B cell (primary cell): ENCODE measurements around the gene OXNAD1. TPM values are rescaled to one million over a fixed set of nuclear protein-coding genes. Genes with fewer than 3 reads are reported as not detected.

Source experiments
- ATAC-seq: fragments of 200-7000 bp; cut with Tn5 transposase; one replicate; pipeline ENCODE4 v1.10.0; 2021; ENCODE audit warnings: low read depth, mild to moderate bottlenecking, moderate number of reproducible peaks, moderate library complexity
- CTCF ChIA-PET: fragments of 350-600 bp; sonication (Branson Sonifier 250); formaldehyde crosslinking; loops from one replicate; lab custom pipeline; 2021; ENCODE audit warnings: antibody characterized with exemption, inconsistent platforms; lab: Charles Lee
- POLR2A ChIA-PET: fragments of 350-600 bp; sonication (Branson Sonifier 250); formaldehyde crosslinking; loops from one replicate; lab custom pipeline; 2021; ENCODE audit warnings: antibody characterized with exemption; lab: Charles Lee
- DNase-seq: peaks from one replicate; pipeline ENCODE4 v3.0.0; 2013
- H2AFZ ChIP-seq: 2 replicates; pipeline ENCODE4 v1.6.1; 2012; ENCODE audit warnings: mild to moderate bottlenecking, low read depth, low read length; ENCODE audit not compliant: insufficient read depth, poor library complexity, severe bottlenecking
- H3K27ac ChIP-seq, 2 donors: 1 replicate in 1 of 2; 2 replicates in 1 of 2; pipeline ENCODE4 v1.5.1; 2012 to 2013; ENCODE audit warnings: low read length in 2 of 2, mild to moderate bottlenecking in 2 of 2, moderate library complexity in 1 of 2
- H3K27me3 ChIP-seq, 4 experiments: fragments of 200-600 bp in 1 of 4; sonication (generic) in 1 of 4; replicated peaks in 1 of 4; 1 replicate in 2 of 4; 2 replicates in 2 of 4; pipeline versions ENCODE4 v1.6.1 to v1.7.0; 2013 to 2016; ENCODE audit warnings: low read length in 3 of 4, mild to moderate bottlenecking in 2 of 4, mixed read lengths in 1 of 4, moderate library complexity in 1 of 4; ENCODE audit not compliant: insufficient read depth in 4 of 4, control insufficient read depth in 3 of 4; ENCODE audit errors: control extremely low read depth in 1 of 4
- H3K36me3 ChIP-seq, 2 experiments: replicated peaks in 1 of 2; 1 replicate in 1 of 2; 2 replicates in 1 of 2; pipeline versions ENCODE4 v1.6.1 to v1.7.1; 2013; ENCODE audit warnings: low read length in 1 of 2; ENCODE audit not compliant: insufficient read depth in 2 of 2, control insufficient read depth in 1 of 2; ENCODE audit errors: control extremely low read depth in 1 of 2, extremely low read depth in 1 of 2
- H3K4me1 ChIP-seq, 2 donors: fragments of 200-600 bp in 1 of 2; sonication (generic) in 1 of 2; 1 replicate in 1 of 2; 2 replicates in 1 of 2; pipeline versions ENCODE4 v1.5.1 to v1.6.1; 2013 to 2017; ENCODE audit warnings: low read length in 2 of 2; ENCODE audit not compliant: control insufficient read depth in 2 of 2, insufficient read depth in 2 of 2
- H3K4me2 ChIP-seq: replicated peaks from 2 replicates; pipeline ENCODE3; 2012; ENCODE audit warnings: mild to moderate bottlenecking, low read depth, low read length; ENCODE audit not compliant: poor library complexity, severe bottlenecking
- H3K4me3 ChIP-seq, 5 experiments: fragments of 200-600 bp in 1 of 5; sonication (generic) in 1 of 5; 1 replicate in 3 of 5; 2 replicates in 2 of 5; pipeline versions ENCODE4 v1.5.1 to v1.7.0; 2011 to 2016; ENCODE audit warnings: low read length in 4 of 5, mild to moderate bottlenecking in 4 of 5, low read depth in 2 of 5, control low read depth in 1 of 5, moderate library complexity in 1 of 5; ENCODE audit not compliant: insufficient read depth in 1 of 5; ENCODE audit errors: control extremely low read depth in 1 of 5, extremely low read depth in 1 of 5
- H3K79me2 ChIP-seq: fragments of 200-600 bp; sonication (generic); one replicate; pipeline ENCODE4 v1.6.0; 2016; ENCODE audit warnings: low read length; ENCODE audit not compliant: control insufficient read depth, insufficient read depth
- H3K9ac ChIP-seq: fragments of 200-600 bp; sonication (generic); 2 replicates; pipeline ENCODE4 v1.6.1; 2017; ENCODE audit warnings: mild to moderate bottlenecking, low read length, moderate library complexity
- H3K9me3 ChIP-seq, 3 donors: one replicate each; pipeline versions ENCODE4 v1.6.1 to v1.7.1; 2013; ENCODE audit warnings: low read length in 2 of 3; ENCODE audit not compliant: control insufficient read depth in 2 of 3, insufficient read depth in 1 of 3; ENCODE audit errors: control extremely low read depth in 1 of 3
- H4K20me1 ChIP-seq: 2 replicates; pipeline ENCODE4 v1.6.0; 2012; ENCODE audit warnings: mild to moderate bottlenecking, low read length; ENCODE audit not compliant: insufficient read depth, control insufficient read depth, poor library complexity, severe bottlenecking
- H3K27ac Mint-ChIP-seq: one replicate; pipeline ENCODE4 v1.8.0; 2021; ENCODE audit warnings: mixed read lengths
- H3K27me3 Mint-ChIP-seq: one replicate; pipeline ENCODE4 v1.8.0; 2021; ENCODE audit warnings: mixed read lengths
- H3K4me1 Mint-ChIP-seq: one replicate; pipeline ENCODE4 v1.8.0; 2021; ENCODE audit warnings: mixed read lengths
- H3K4me3 Mint-ChIP-seq: one replicate; pipeline ENCODE4 v1.8.0; 2021; ENCODE audit warnings: mixed read lengths
- H3K9me3 Mint-ChIP-seq: one replicate; pipeline ENCODE4 v1.8.0; 2022; ENCODE audit warnings: mixed read lengths; ENCODE audit not compliant: insufficient read depth
- CTCF ChIP-seq: fragments of 200-600 bp; IDR thresholded peaks from one replicate; pipeline ENCODE4 v1.8.0; 2022; ENCODE audit warnings: antibody characterized with exemption, mild to moderate bottlenecking
- EZH2 ChIP-seq: IDR thresholded peaks from 2 replicates; pipeline ENCODE4 v1.6.1; 2012; ENCODE audit warnings: borderline replicate concordance, low read depth, mild to moderate bottlenecking, moderate library complexity, low read length; ENCODE audit not compliant: insufficient read depth, poor library complexity, severe bottlenecking
- WGBS: methylation state at CpG from one replicate; pipeline ENCODE4 v1.1.5; 2013; ENCODE audit warnings: missing lambda C conversion rate; ENCODE audit not compliant: insufficient coverage; 5-methylcytosine and 5-hydroxymethylcytosine counted together
- intact Hi-C: fragments of 100-400 bp; cut with micrococcal nuclease; formaldehyde crosslinking; loops from one replicate; pipeline ENCODE4 v1.10.0; 2022
- polyA plus RNA-seq: library from polyadenylated mRNA; depleted of rRNA; stranded (reverse); fragments of >200 nt; gene quantifications from 2 replicates; pipeline ENCODE4 v1.2.3, GENCODE V29; 2012
- total RNA-seq, 2 donors: library from RNA; stranded (reverse); fragments of 120-200 nt in 1 of 2; gene quantifications; 1 replicate in 1 of 2; 2 replicates in 1 of 2; pipeline versions ENCODE4 v1.2.3 to v1.2.4, GENCODE V29; 2013 to 2022

The OXNAD1 gene
- total and polyA plus RNA-seq, 2 donors (not counting 1 experiment from before 2014, with no cell fraction given) = 4.0 to 12.3 TPM

- no peak overlapping the region for H3K27ac ChIP-seq
- intact Hi-C loops = no loop called here
- no peaks in the 10 kb centered on the region for H3K9me3 ChIP-seq
- ChIA-PET CTCF (interaction anchor here (1.4 to 2.4 kb wide), 4 partner anchors 17 to 243 kb away, joined by 3 to 10 read pairs (median 4); no protein-coding TSS in a partner anchor), POLR2A (no interaction called here)
- Mint-ChIP-seq H3K9me3 (no peaks in the 10 kb centered on the region), H3K27me3 (no peaks in the 10 kb centered on the region), H3K4me3 (no peak overlapping the region), H3K27ac (no peak overlapping the region), H3K4me1 (peaks cover 25% of the 10 kb centered on the region)
- H3K27me3 ChIP-seq = no peaks in the 10 kb centered on the region
- peaks cover 0 to 4% of the 10 kb centered on the region in 2 experiments for H3K36me3 ChIP-seq
- no peak for ATAC-seq
- peaks cover 16 to 20% of the 10 kb centered on the region in 2 donors for H3K4me1 ChIP-seq
- no peak overlapping the region for H2AFZ ChIP-seq
- TF ChIP-seq EZH2 = no peak
- TF ChIP-seq CTCF = no peak
- no peak overlapping the region for H3K4me3 ChIP-seq
- no peaks in the 10 kb centered on the region for H3K79me2 ChIP-seq
- 93% methylated on average over 2 of the region's 5 CpGs for WGBS
- no peak for DNase-seq
- no peak overlapping the region for H3K4me2 ChIP-seq
- no peak overlapping the region for H3K9ac ChIP-seq
- no peaks in the 10 kb centered on the region for H4K20me1 ChIP-seq
These were observed 43.0 kb downstream of the OXNAD1 start for GRCh38 chr3:16307832-16308531.

GRCh38 chr3:16308727-16309126 is 43.7 kb downstream of the OXNAD1 start:
- ChIA-PET POLR2A (no interaction called here), CTCF (interaction anchor here (1.5 to 2.4 kb wide), 3 partner anchors 18 to 242 kb away, joined by 3 to 10 read pairs (median 4); no protein-coding TSS in a partner anchor)
- Histone ChIP-seq H3K9ac (no peak overlapping the region), H4K20me1 (no peaks in the 10 kb centered on the region), H3K4me1 (peaks cover 14 to 18% of the 10 kb centered on the region in 2 donors), H3K27ac (no peak overlapping the region), H3K9me3 (no peaks in the 10 kb centered on the region), H3K27me3 (no peaks in the 10 kb centered on the region), H3K36me3 (peaks cover 4 to 5% of the 10 kb centered on the region in 2 experiments), H3K4me3 (no peak overlapping the region), H3K4me2 (no peak overlapping the region), H3K79me2 (no peaks in the 10 kb centered on the region), H2AFZ (no peak overlapping the region)
- no peak overlapping the region for H3K27ac Mint-ChIP-seq
- intact Hi-C loops = no loop called here
- no peak overlapping the region for H3K4me3 Mint-ChIP-seq
- TF ChIP-seq CTCF (no peak), EZH2 (no peak)
- ATAC-seq (no peak), DNase-seq (no peak)
- no peaks in the 10 kb centered on the region for H3K27me3 Mint-ChIP-seq
- H3K9me3 Mint-ChIP-seq = no peaks in the 10 kb centered on the region
- no CpG with 5 or more reads among the region's 1 CpG for WGBS
- H3K4me1 Mint-ChIP-seq = peaks cover 22% of the 10 kb centered on the region
